PC-3 (cell line): ENCODE data around the gene IQCF5.

Experiments
- CTCF ChIP-seq: fragments of 300-600 bp; sonication (generic); conservative IDR thresholded peaks from 2 replicates; pipeline ENCODE4 v1.5.1; 2017; ENCODE audit warnings: antibody characterized with exemption, low read depth, mild to moderate bottlenecking, low read length
- EZH2 ChIP-seq: fragments of 300-600 bp; sonication (generic); IDR thresholded peaks from one replicate; pipeline ENCODE4 v1.6.1; 2017; ENCODE audit warnings: antibody characterized with exemption, mild to moderate bottlenecking, low read length; ENCODE audit not compliant: unreplicated experiment

GRCh38 chr3:51862886-51863285 is 12.5 kb downstream of the IQCF5 start:
- TF ChIP-seq CTCF (no peak), EZH2 (no peak)
